SK-N-MC (cell line): ENCODE measurements around the gene RAMAC.

ENCODE experiments used
- DNase-seq: peaks from one replicate; pipeline ENCODE4 v3.0.0-alpha.2; 2011; ENCODE audit warnings: low read depth, low spot score
- H3K27ac ChIP-seq: fragments of 200-600 bp; sonication (generic); 2 replicates; pipeline ENCODE4 v1.5.1; 2016; ENCODE audit warnings: mixed run types
- H3K36me3 ChIP-seq: fragments of 200-600 bp; sonication (generic); 2 replicates; pipeline ENCODE4 v1.6.1; 2017; ENCODE audit warnings: antibody characterized with exemption, low read length, mixed read lengths; ENCODE audit not compliant: insufficient read depth
- H3K4me3 ChIP-seq: fragments of 200-600 bp; sonication (generic); 2 replicates; pipeline ENCODE4 v1.5.1; 2016
- H3K9ac ChIP-seq: fragments of 200-600 bp; sonication (generic); 2 replicates; pipeline ENCODE4 v1.8.0; 2017; ENCODE audit warnings: mixed run types, mixed read lengths; ENCODE audit not compliant: insufficient read length
- H3K9me3 ChIP-seq: fragments of 200-600 bp; sonication (generic); 2 replicates; pipeline ENCODE4 v1.6.1; 2017; ENCODE audit warnings: low read depth, mild to moderate bottlenecking, antibody characterized with exemption, low read length, moderate library complexity, mixed read lengths
- EZH2 ChIP-seq: fragments of 200-600 bp; sonication (generic); IDR thresholded peaks from one replicate; pipeline ENCODE4 v1.6.1; 2017; ENCODE audit warnings: antibody characterized with exemption
- FOXP2 ChIP-seq: optimal IDR thresholded peaks from 2 replicates; pipeline ENCODE3; 2011; ENCODE audit warnings: mild to moderate bottlenecking, moderate library complexity; ENCODE audit not compliant: insufficient read depth; ENCODE audit errors: extremely low read length, control extremely low read depth
- POLR2AphosphoS5 ChIP-seq: IDR thresholded peaks from 2 replicates; pipeline ENCODE4 v1.6.1; 2012; ENCODE audit warnings: mild to moderate bottlenecking, low read depth, low read length, borderline replicate concordance

The RAMAC gene

GRCh38 chr15:82963471-82964341 lies 22.3 kb upstream of the RAMAC start:
- Histone ChIP-seq H3K4me3 (no peak overlapping the region), H3K9ac (no peak overlapping the region), H3K27ac (no peak overlapping the region), H3K36me3 (no peaks in the 10 kb centered on the region), H3K9me3 (no peaks in the 10 kb centered on the region)
- DNase-seq: no peak
- TF ChIP-seq EZH2 (no peak), POLR2AphosphoS5 (no peak), FOXP2 (no peak)

- Histone ChIP-seq H3K9me3 (no peaks in the 10 kb centered on the region), H3K4me3 (no peak overlapping the region), H3K36me3 (no peaks in the 10 kb centered on the region), H3K9ac (no peak overlapping the region), H3K27ac (no peak overlapping the region)
- DNase-seq: no peak
- no peak for TF ChIP-seq FOXP2
- no peak for TF ChIP-seq POLR2AphosphoS5
- no peak for TF ChIP-seq EZH2
Observed at GRCh38 chr15:82964890-82965289, 21.1 kb upstream of the RAMAC start.

GRCh38 chr15:82966671-82967071 lies 19.3 kb upstream of the RAMAC start:
- DNase-seq: no peak
- no peak overlapping the region for H3K9ac ChIP-seq
- H3K27ac ChIP-seq: no peak overlapping the region
- H3K36me3 ChIP-seq: no peaks in the 10 kb centered on the region
- TF ChIP-seq EZH2: no peak
- no peak for TF ChIP-seq FOXP2
- no peak for TF ChIP-seq POLR2AphosphoS5
- H3K9me3 ChIP-seq: no peaks in the 10 kb centered on the region
- no peak overlapping the region for H3K4me3 ChIP-seq

GRCh38 chr15:82968066-82968465 lies 17.9 kb upstream of the RAMAC start:
- no peak overlapping the region for H3K9ac ChIP-seq
- no peak overlapping the region for H3K4me3 ChIP-seq
- no peak overlapping the region for H3K27ac ChIP-seq
- no peaks in the 10 kb centered on the region for H3K36me3 ChIP-seq
- no peak for DNase-seq
- H3K9me3 ChIP-seq: no peaks in the 10 kb centered on the region
- TF ChIP-seq EZH2 (no peak), FOXP2 (no peak), POLR2AphosphoS5 (no peak)

DNA sequence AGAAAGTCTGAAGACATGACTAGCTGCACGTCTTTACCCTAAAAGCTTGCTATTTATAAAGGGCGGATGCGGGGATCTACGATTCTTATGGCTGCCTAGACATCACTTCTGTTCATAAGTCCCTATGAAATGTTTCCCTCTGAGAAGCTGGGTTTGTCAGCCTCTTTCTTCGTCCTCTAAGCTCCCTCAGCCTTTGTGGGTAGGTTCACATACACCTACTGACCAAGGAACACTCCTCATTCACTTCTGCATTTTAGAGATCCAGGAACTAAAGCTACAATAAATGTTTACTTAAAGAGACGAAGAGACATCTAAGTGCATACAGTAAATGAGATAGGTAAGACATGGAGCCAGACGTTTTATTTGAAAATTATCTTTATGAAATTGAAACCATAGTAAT lies 16.7 kb upstream of the RAMAC start:
- no peak overlapping the region for H3K4me3 ChIP-seq
- no peak overlapping the region for H3K9ac ChIP-seq
- no peaks in the 10 kb centered on the region for H3K36me3 ChIP-seq
- DNase-seq: no peak
- H3K9me3 ChIP-seq: no peaks in the 10 kb centered on the region
- H3K27ac ChIP-seq: no peak overlapping the region
- TF ChIP-seq POLR2AphosphoS5 (no peak), EZH2 (no peak), FOXP2 (no peak)

DNA sequence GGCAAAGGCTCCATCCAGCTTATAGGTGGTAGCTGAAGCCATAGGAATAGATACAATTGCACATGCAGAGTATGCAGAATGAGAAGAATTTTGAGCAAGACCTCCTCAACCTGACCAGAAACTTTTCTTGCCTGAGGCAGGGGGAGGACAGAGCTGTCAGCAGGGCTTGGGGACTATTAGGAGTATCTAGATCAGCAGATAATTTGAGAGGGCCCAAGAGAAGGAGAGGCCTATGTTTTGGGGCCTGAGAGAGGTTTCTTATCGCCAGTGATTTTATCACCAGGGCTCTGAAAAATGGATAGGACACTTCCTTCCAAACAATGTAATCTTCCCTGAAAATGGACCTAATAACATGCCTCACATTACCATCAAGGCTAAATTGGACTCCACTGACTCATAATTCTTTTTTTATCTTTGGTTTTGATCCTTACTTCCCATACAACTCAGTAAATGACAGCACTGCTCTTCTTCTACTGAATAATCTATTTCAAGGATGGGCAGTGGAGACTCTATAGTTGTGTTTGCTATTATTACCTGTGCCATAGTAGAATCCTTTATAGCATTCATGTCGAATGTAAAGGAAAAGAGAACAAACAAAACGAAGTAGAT lies 15.8 kb upstream of the RAMAC start:
- H3K9ac ChIP-seq: no peak overlapping the region
- no peak overlapping the region for H3K4me3 ChIP-seq
- TF ChIP-seq EZH2: no peak
- no peak for TF ChIP-seq POLR2AphosphoS5
- TF ChIP-seq FOXP2: no peak
- H3K27ac ChIP-seq: no peak overlapping the region
- H3K36me3 ChIP-seq: no peaks in the 10 kb centered on the region
- no peak for DNase-seq
- no peaks in the 10 kb centered on the region for H3K9me3 ChIP-seq

GRCh38 chr15:82970696-82971095 lies 15.3 kb upstream of the RAMAC start:
- H3K9ac ChIP-seq: no peak overlapping the region
- H3K36me3 ChIP-seq: no peaks in the 10 kb centered on the region
- no peak for DNase-seq
- no peak for TF ChIP-seq POLR2AphosphoS5
- no peak for TF ChIP-seq EZH2
- no peak for TF ChIP-seq FOXP2
- H3K4me3 ChIP-seq: no peak overlapping the region
- H3K27ac ChIP-seq: no peak overlapping the region
- no peaks in the 10 kb centered on the region for H3K9me3 ChIP-seq

DNA sequence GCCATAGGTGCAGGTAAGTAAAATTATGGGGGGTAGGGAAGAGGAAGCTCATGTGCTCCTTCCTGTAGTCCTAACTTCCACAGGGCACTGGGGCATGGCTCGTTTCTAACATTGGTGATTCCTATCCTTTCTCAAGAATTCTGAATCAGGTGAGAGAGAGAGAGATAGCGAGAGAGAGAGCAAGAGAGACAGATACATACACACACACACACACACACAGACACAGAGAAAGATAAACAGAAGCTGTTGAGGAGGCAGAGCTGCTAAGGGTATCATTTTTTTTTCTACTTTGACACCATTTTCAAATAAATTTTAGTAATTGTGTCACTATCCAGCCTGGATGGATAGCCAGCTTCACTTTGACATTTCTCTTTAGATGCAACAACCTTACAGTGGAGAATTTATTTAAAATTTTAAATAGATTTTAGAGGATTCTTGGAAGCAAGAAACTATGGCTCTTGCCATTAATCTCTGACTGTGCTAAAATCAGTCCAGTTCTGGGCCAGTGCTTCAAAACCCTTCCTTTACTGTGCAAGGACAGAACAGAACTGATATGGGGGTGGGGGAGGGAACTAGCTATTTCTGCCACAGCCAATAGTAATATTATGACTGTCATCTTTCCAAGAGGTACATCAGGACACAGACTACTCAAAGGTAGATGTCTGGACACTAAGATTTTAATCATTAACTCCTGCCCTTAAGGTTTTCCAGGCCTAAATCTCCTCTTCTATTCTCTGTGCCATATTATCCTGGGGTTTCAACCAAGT lies 14.6 kb upstream of the RAMAC start:
- Histone ChIP-seq H3K27ac (no peak overlapping the region), H3K36me3 (no peaks in the 10 kb centered on the region), H3K9ac (no peak overlapping the region), H3K4me3 (no peak overlapping the region), H3K9me3 (no peaks in the 10 kb centered on the region)
- no peak for TF ChIP-seq POLR2AphosphoS5
- no peak for TF ChIP-seq EZH2
- no peak for TF ChIP-seq FOXP2
- no peak for DNase-seq

DNA sequence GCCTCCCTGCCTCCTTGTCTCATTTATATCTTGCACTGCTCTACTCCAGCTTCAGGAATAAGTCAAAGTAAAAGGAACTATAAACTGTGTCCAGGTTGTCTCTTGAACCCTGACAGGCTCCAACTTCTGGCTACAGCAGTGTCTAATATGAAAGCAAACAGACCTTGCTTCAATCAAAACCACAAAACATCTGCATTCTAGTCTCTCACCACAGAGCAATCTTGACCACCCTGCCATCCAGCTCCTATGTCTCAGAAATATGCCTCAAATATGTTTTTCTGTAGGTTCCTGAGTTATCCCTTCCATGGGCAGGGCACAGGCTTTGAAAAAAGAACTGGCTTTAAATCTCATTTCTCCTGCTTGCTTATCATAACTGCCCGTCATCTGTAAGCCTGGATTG lies 13.0 kb upstream of the RAMAC start:
- Histone ChIP-seq H3K9ac (no peak overlapping the region), H3K36me3 (no peaks in the 10 kb centered on the region), H3K4me3 (no peak overlapping the region), H3K27ac (no peak overlapping the region), H3K9me3 (no peaks in the 10 kb centered on the region)
- no peak for DNase-seq
- TF ChIP-seq FOXP2: no peak
- no peak for TF ChIP-seq EZH2
